ENCODE data around the gene TMOD1. TPM values are rescaled to one million over a fixed set of nuclear protein-coding genes. Genes with fewer than 3 reads are reported as not detected.
"Not testable (repeated sequence)": the region's sequence is repeated elsewhere in the genome, so short reads cannot be mapped to it uniquely, and the experiment has no call there.

TMOD1 gene
- total RNA-seq, 2 experiments from 2014 or later, result 0.79 to 1.1 TPM

DNA sequence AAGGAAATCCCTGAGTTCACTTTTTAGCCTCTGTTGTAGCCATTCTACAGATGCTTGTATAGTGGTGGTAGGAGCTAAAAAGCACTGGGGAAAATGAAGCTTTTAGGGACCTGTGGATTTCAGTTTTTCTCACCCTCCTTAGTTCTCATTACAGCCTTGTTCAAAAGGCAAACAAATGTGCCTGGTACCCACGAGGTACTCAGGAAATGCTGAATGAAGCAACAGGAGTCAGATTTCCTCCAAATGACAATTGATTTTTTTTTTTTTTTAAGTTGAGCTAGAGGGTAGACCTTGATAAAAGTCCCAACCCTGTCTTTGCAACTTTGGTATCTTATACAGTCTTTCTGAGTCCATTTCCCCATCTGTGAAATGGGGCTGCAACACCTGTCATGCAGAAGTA is 21.3 kb upstream of the TMOD1 start:
- H3K4me1 Mint-ChIP-seq, result no peaks in the 10 kb centered on the region
- H3K27me3 Mint-ChIP-seq, result no peaks in the 10 kb centered on the region
- ATAC-seq (ENCODE audit: low read depth) (no peak), DNase-seq (no peak)
- H3K9me3 Mint-ChIP-seq, result peaks cover 3% of the 10 kb centered on the region
- H3K36me3 Mint-ChIP-seq, result peaks cover 36% of the 10 kb centered on the region
- POLR2A ChIA-PET, result no interaction called here
- H3K4me3 Mint-ChIP-seq, result no peak overlapping the region
- no peak overlapping the region for H3K27ac Mint-ChIP-seq

DNA sequence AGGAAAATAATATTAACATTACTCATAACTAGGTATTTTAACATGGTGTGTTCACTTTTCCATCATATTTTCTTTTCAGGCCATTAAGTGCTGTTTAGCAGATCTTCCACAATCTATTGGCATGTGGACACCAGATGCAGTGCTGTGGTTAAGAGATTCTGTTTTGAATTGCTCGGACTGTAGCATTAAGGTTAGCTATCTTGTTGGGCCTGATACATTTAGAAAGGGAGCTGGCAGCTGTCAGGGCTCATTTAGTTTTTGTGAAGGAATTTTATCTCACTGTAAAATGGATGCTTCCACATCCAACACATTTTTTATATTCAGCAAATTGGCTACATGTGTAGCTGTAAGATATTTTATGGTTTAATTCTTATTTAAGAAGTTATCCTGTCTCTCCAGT is 20.7 kb upstream of the TMOD1 start:
- Mint-ChIP-seq H3K36me3 (peaks cover 36% of the 10 kb centered on the region), H3K9me3 (peaks cover 3% of the 10 kb centered on the region), H3K27ac (no peak overlapping the region), H3K4me3 (no peak overlapping the region), H3K27me3 (no peaks in the 10 kb centered on the region), H3K4me1 (no peaks in the 10 kb centered on the region)
- DNase-seq (no peak), ATAC-seq (ENCODE audit: low read depth) (no peak)
- POLR2A ChIA-PET, result no interaction called here

DNA sequence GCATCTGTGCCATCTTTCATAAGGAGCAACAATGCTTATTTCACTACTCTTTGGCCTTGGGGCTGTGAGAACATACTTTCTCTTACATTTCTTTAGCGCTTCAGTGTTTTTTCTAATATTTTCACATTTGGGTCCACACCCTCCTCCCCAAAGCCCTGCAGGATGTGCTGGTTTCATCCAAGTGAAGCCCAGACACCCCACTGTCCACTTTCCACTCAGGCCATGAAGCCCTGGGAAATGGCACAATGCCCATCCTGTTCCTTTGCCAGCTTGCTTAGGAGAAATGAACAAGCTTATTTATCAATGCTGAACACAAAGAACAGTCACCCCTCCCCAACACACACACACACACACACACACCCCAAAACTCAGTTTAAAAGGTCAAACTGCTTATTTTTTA is 17.3 kb upstream of the TMOD1 start:
- POLR2A ChIA-PET, result no interaction called here
- Mint-ChIP-seq H3K36me3 (peaks cover 47% of the 10 kb centered on the region), H3K27me3 (no peaks in the 10 kb centered on the region), H3K9me3 (peaks cover 7% of the 10 kb centered on the region), H3K4me1 (no peaks in the 10 kb centered on the region), H3K27ac (no peak overlapping the region), H3K4me3 (no peak overlapping the region)
- DNase-seq, result no peak
- no peak for ATAC-seq (ENCODE audit: low read depth)

DNA sequence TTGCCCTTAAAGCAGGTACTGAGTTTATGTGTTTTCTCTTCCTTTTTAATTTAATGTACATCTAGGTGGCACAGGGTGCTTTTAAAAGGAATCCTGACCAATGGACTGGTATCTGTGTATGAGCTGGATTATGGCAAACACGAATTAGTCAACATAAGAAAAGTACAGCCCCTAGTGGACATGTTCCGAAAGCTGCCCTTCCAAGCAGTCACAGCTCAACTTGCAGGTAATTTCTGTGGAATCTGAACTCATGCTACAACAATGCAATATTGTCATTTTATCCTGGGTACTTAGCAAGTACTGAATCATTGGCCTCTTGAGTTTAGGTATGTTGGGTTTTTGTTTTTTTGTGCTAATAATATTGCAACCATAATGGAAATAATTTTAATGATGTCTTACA is 14.4 kb upstream of the TMOD1 start:
- POLR2A ChIA-PET, result no interaction called here
- ATAC-seq (ENCODE audit: low read depth), result no peak
- Mint-ChIP-seq H3K4me3 (no peak overlapping the region), H3K27me3 (no peaks in the 10 kb centered on the region), H3K4me1 (peaks cover 2% of the 10 kb centered on the region), H3K27ac (no peak overlapping the region), H3K9me3 (peaks cover 10% of the 10 kb centered on the region), H3K36me3 (peaks cover 57% of the 10 kb centered on the region)
- DNase-seq, result no peak

DNA sequence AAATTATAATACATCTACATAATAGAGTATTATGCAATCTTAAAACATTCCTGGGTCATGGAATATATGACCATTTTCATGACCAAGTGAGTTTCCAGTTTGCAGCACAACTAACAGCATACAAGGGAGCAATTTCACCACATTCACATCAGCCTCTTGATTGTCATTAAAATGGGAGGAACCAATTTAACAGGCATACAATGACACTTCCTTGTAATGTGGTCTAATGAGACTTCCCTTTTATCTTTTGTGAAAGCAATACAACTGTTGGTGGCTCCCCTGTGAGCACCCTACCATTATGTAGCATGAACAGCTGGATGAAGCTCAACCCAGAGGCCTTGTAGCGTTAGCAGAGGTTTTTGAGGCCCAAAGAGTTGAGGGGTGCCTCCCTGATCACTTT is 13.6 kb upstream of the TMOD1 start:
- Mint-ChIP-seq H3K4me1 (peaks cover 2% of the 10 kb centered on the region), H3K9me3 (peaks cover 10% of the 10 kb centered on the region), H3K4me3 (no peak overlapping the region), H3K27me3 (no peaks in the 10 kb centered on the region), H3K36me3 (peaks cover 52% of the 10 kb centered on the region), H3K27ac (no peak overlapping the region)
- DNase-seq, result no peak
- POLR2A ChIA-PET, result no interaction called here
- ATAC-seq (ENCODE audit: low read depth), result no peak

DNA sequence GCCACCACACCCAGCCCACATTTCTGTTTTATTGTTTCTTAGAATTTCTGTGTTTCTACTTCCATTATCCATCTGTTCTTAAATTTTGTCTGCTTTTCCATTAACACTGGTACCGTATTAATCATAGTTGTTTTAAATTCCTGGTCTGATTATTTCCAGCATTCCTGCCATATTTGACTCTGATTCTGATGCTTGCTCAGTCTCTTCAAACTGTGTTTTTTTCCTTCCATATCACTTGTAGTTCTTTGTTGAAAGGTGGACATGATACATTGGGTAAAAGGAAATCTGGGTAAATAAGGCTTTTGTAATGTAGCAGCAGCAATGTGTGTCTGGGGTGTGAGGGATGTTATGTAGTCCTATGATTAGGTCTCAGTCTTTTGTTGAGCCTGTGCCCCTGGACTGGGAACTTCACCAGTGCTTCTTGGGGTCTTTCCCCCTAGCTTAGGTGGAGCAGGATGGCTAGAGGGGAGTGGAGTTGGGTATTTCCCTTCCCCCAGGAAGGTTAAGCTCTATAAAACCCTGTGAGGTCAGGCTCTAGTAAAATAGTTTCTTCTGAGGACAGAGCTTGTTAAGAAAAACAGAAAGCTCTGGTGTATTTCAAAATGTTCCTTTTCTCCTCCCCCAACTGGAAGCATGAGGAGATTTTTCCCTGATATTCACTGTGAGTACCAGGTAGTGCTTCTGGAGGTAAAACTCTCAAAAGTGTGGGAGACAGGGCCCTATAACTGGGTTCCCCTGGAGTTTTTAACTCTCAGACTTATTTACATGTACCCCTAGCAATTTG is 10.1 kb upstream of the TMOD1 start:
- Mint-ChIP-seq H3K36me3 (peaks cover 52% of the 10 kb centered on the region), H3K27ac (no peak overlapping the region), H3K27me3 (no peaks in the 10 kb centered on the region), H3K4me1 (peaks cover 2% of the 10 kb centered on the region), H3K9me3 (peaks cover 7% of the 10 kb centered on the region), H3K4me3 (no peak overlapping the region)
- POLR2A ChIA-PET, result no interaction called here
- DNase-seq (no peak), ATAC-seq (ENCODE audit: low read depth) (no peak)

DNA sequence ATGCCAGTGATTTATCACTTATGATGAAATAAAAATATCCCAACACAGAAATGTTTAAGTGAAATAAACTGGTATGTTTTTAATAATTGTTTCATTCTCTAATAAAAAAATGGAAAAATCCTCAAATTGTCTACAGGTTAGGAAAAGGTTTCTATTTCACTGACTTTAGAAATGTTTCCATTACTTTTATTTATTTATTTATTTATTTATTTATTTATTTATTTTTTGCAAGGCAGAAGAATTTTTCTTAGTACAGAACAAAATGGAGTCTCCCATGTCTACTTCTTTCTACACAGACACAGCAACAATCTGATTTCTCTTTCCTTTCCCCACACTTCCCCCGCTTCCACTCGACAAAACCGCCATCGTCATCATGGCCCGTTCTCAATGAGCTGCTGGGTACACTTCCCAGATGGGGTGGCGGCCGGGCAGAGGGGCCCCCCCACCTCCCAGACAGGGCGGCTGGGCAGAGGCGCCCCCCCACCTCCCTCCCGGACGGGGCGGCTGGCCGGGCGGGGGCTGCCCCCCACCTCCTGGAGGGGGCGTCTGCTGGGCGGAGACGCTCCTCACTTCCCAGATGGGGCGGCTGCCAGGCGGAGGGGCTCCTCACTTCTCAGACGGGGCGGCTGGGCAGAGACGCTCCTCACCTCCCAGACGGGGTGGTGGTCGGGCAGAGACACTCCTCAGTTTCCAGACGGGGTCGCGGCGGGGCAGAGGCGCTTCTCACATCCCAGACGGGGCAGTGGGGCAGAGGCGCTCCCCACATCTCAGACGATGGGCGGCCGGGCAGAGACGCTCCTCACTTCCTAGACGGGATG is 3.7 kb upstream of the TMOD1 start:
- POLR2A ChIA-PET, H3K27ac Mint-ChIP-seq, H3K9me3 Mint-ChIP-seq: not testable (repeated sequence)

DNA sequence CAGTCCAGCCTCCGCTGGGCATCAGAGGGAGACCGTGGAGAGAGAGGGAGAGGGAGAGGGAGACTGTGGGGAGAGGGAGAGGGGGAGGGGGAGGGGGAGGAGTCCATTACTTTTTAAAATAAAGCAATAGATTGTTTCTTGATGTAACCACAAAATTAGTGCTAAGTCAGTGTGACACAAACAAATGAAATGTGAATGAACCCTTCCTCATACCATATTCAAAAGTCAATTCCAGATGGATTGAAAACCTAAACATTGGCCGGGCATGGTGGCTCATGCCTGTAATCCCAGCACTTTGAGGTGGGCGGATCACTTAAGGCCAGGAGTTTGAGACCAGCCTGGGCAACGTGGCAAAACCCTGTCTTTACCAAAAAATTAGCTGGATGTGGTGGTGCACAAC is 2.6 kb upstream of the TMOD1 start:
- Mint-ChIP-seq H3K27ac (peak overlapping the region; percentile 51), H3K36me3 (peaks cover 17% of the 10 kb centered on the region), H3K27me3 (peaks cover 42% of the 10 kb centered on the region)
- POLR2A ChIA-PET; H3K4me3 Mint-ChIP-seq; H3K9me3 Mint-ChIP-seq; H3K4me1 Mint-ChIP-seq; ATAC-seq (ENCODE audit: low read depth); DNase-seq: not testable (repeated sequence)

More for the DNA sequence above, 3.7 kb upstream of the TMOD1 start:
- Mint-ChIP-seq H3K27me3 (peaks cover 31% of the 10 kb centered on the region), H3K36me3 (peaks cover 18% of the 10 kb centered on the region)
- H3K4me3 Mint-ChIP-seq; H3K4me1 Mint-ChIP-seq; DNase-seq; ATAC-seq (ENCODE audit: low read depth): not testable (repeated sequence)

DNA sequence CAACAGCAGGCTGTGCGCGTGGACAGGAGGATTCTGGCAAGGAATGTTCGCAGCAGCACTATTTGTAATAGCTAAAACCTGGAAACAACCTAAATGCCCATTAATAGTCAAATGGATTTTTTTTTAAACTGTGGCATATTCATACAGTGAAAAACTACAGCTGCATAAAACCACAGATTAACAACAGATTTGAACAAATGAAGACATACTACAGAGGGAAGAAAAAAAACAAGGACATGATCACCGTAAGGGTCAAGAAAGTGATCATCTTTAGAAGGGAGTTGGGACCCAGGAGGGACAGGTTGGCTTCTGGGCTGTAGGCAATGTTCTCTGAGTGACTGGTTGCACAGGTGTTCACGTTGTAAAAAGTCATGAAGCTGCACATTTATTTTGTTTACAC is 1.2 kb upstream of the TMOD1 start:
- no peak for ATAC-seq (ENCODE audit: low read depth)
- no peak for DNase-seq
- Mint-ChIP-seq H3K36me3 (peaks cover 16% of the 10 kb centered on the region), H3K9me3 (no peaks in the 10 kb centered on the region), H3K4me1 (peaks cover 8% of the 10 kb centered on the region), H3K27ac (no peak overlapping the region), H3K27me3 (peaks cover 54% of the 10 kb centered on the region), H3K4me3 (peak overlapping the region; percentile 14)
- POLR2A ChIA-PET, result no interaction called here

DNA sequence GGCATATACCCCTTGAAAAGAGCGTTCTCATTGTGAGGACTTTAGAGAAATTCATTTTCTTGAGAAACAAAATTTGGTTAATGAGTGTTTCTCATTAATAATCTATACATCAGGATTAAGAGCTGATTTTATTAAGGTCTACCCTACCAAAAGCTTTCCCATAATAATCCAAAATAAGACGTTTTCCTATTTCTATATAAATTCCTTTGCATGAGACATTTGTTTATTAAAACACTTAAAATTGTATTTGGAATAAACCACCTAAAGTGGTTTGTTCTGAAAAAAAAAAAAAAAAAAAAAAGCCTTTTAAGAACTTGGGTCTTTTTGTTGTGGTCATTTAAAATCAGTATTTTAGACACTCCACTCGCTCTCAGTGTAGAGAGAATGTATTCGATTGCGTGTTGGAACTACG is 695 bp upstream of the TMOD1 start:
- H3K4me3 Mint-ChIP-seq, result peak overlapping the region; percentile 73
- H3K9me3 Mint-ChIP-seq, result no peaks in the 10 kb centered on the region
- peaks cover 54% of the 10 kb centered on the region for H3K27me3 Mint-ChIP-seq
- DNase-seq, result no peak
- no peak overlapping the region for H3K27ac Mint-ChIP-seq
- no peak for ATAC-seq (ENCODE audit: low read depth)
- H3K4me1 Mint-ChIP-seq, result peaks cover 8% of the 10 kb centered on the region
- H3K36me3 Mint-ChIP-seq, result peaks cover 13% of the 10 kb centered on the region
- POLR2A ChIA-PET, result interaction anchor here (0.9 kb wide), 1 partner anchor 97 kb away, joined by 6 read pairs; no protein-coding TSS in a partner anchor

DNA sequence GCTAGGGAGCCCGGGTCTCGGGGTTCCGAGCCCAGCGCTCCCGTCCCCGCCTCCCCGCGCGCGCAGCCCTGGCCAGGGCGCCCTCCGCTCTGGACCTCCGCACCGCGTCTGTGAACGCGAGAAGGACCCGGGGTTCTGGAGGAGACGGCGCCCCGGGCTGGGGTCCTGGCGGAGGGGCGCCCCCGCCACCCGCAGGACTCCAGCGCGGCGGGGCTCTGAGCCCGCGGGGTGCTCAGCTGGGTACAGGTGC is 431 bp downstream of the TMOD1 start:
- H3K4me1 Mint-ChIP-seq, result peaks cover 8% of the 10 kb centered on the region
- H3K27ac Mint-ChIP-seq, result no peak overlapping the region
- no peak for DNase-seq
- POLR2A ChIA-PET, result interaction anchor here (0.5 kb wide), 1 partner anchor 38 kb away, joined by 3 read pairs; no protein-coding TSS in a partner anchor
- no peak overlapping the region for H3K4me3 Mint-ChIP-seq
- peaks cover 54% of the 10 kb centered on the region for H3K27me3 Mint-ChIP-seq
- no peaks in the 10 kb centered on the region for H3K9me3 Mint-ChIP-seq
- no peak for ATAC-seq (ENCODE audit: low read depth)
- peaks cover 3% of the 10 kb centered on the region for H3K36me3 Mint-ChIP-seq

DNA sequence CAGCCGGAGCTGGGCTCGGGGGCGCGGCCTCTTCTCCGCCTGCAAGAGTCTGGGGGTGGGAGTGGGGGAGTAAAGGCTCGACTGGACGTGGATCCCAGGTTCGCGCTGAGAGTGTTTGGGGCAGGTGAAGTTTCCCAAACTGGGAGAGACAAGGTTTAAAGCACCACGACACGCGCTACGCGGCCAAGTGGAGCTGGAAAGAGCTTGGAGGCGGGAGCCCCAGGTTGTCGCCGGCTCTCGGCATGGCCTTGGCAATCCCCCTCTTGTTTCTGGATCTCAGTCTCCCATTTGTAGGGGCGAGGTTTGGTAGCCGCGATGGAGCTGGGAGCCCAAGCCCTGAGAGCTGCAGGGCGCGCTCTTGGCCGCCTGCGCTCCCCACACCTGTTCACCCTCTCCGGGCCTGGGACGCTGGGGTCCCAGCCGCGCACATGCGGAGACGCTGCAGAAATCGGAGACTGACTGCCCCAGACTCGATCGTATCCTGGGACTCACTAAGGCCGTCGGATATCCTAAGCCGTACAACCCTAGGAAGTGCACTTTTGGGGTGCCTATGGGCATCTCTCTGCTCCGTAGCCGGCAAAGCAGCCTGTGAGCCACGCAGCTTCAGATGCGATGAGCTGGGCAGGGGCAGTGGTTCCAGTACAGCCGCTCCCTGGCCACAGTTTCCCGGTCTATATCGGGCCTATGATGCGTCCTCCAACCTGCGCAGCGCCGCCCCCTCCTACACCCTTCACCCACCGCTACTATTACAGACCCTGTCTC is 937 bp downstream of the TMOD1 start:
- H3K36me3 Mint-ChIP-seq, result no peaks in the 10 kb centered on the region
- no peak overlapping the region for H3K27ac Mint-ChIP-seq
- peak; percentile 43 for DNase-seq
- H3K4me1 Mint-ChIP-seq, result peaks cover 8% of the 10 kb centered on the region
- ATAC-seq (ENCODE audit: low read depth), result peak; percentile 15
- H3K9me3 Mint-ChIP-seq, result no peaks in the 10 kb centered on the region
- H3K27me3 Mint-ChIP-seq, result peaks cover 54% of the 10 kb centered on the region
- H3K4me3 Mint-ChIP-seq, result peak overlapping the region; percentile 48
- POLR2A ChIA-PET, result interaction anchor here (0.5 kb wide), 1 partner anchor 37 kb away, joined by 3 read pairs; no protein-coding TSS in a partner anchor

DNA sequence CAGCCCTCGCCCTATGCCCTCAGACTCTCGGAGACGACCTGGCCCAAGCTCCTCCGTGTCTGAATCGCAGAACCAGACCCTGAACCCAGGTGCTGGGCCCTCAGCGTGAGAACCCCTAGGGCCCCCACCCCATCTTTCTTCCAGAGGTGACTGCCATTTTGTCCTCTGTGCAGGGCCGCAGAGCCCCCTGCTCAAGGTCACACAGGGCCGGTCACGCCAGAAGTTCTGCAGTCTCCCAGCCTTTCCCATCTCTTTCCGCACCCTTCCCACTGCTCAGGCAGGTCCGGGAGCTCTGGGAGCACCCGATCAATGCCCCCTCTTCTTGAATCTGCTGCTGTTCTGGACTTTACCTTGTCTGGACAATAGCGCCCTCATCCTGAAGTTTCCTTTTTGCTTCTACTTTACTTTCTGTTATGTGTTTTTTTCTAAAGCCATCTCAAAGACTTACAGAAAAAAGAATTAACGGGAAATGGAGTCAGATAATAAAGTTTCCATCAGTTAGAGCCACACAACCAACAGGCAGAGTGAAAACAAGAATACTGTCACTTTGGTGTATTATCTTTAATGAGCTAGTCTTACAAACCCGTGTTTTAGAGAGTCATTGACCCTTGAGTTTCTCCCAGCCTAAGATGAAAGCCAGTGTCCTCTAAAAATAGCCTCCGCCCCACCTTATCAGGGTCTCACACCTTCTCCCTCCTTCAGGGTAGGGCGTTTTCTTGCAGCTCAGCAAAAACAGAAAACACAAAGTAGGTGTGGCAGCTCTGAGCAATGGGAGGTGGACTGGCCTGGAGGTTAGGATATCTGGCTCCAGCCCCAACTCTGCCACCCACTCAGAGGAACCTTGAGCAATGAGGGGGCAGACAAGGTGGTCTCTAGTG is 1.8 kb downstream of the TMOD1 start:
- POLR2A ChIA-PET, result no interaction called here
- DNase-seq (no peak), ATAC-seq (ENCODE audit: low read depth) (no peak)
- Mint-ChIP-seq H3K27ac (no peak overlapping the region), H3K27me3 (peaks cover 56% of the 10 kb centered on the region), H3K4me3 (peak overlapping the region; percentile 48), H3K4me1 (peaks cover 8% of the 10 kb centered on the region), H3K36me3 (no peaks in the 10 kb centered on the region), H3K9me3 (no peaks in the 10 kb centered on the region)

Data from activated naive CD8-positive, alpha-beta T cell treated with anti-CD3 and anti-CD28 coated beads, Interleukin-2, amount 10 ng/mL, durations not matched to agents 7 days and 5 days (primary cell).